GM12878 (cell line): ENCODE measurements around the gene SRSF8. TPM values are rescaled to one million over a fixed set of nuclear protein-coding genes. Genes with fewer than 3 reads are reported as not detected.

ENCODE experiments used
- CBFB ChIP-seq: IDR thresholded peaks from 2 replicates; pipeline ENCODE4 v1.6.1; 2016; ENCODE audit warnings: antibody characterized with exemption, low read depth
- CBX3 ChIP-seq: fragments of 200-600 bp; sonication (generic); IDR thresholded peaks from 2 replicates; pipeline ENCODE4 v1.6.1; 2016; ENCODE audit warnings: low read depth, borderline replicate concordance
- CEBPB ChIP-seq, 2 experiments: fragments of 150-350 bp in 1 of 2; IDR thresholded peaks; 2 replicates each; pipeline ENCODE4 v1.6.1; 2012 to 2014; ENCODE audit warnings: low read depth in 2 of 2, low read length in 2 of 2, borderline replicate concordance in 1 of 2, inconsistent platforms in 1 of 2
- CHD1 ChIP-seq: IDR thresholded peaks from 2 replicates; pipeline ENCODE4 v1.6.1; 2012; ENCODE audit warnings: low read depth, low read length, improper control_type of control experiment
- CREB1 ChIP-seq: IDR thresholded peaks from 2 replicates; pipeline ENCODE4 v1.6.1; 2012; ENCODE audit warnings: low read depth, mild to moderate bottlenecking, inconsistent platforms
- CUX1 ChIP-seq: IDR thresholded peaks from 2 replicates; pipeline ENCODE4 v1.6.1; 2012; ENCODE audit warnings: improper control_type of control experiment, low read depth, low read length; ENCODE audit not compliant: insufficient replicate concordance
- DPF2 ChIP-seq: fragments of 450-650 bp; IDR thresholded peaks from 2 replicates; pipeline ENCODE4 v1.6.1; 2017; ENCODE audit warnings: mild to moderate bottlenecking
- EGR1 ChIP-seq, 2 experiments: IDR thresholded peaks; 1 replicate in 1 of 2; 2 replicates in 1 of 2; pipeline ENCODE4 v1.6.1; 2011 to 2012; ENCODE audit warnings: low read depth in 2 of 2, low read length in 2 of 2, borderline replicate concordance in 1 of 2, mild to moderate bottlenecking in 1 of 2, moderate library complexity in 1 of 2
- ESRRA ChIP-seq: IDR thresholded peaks from 2 replicates; pipeline ENCODE4 v1.6.1; 2012; ENCODE audit warnings: mild to moderate bottlenecking, low read length, improper control_type of control experiment
- EZH2 ChIP-seq: IDR thresholded peaks from 2 replicates; pipeline ENCODE4 v1.6.1; 2012; ENCODE audit warnings: low read depth, mild to moderate bottlenecking, control low read depth, inconsistent platforms, low read length, borderline replicate concordance; ENCODE audit not compliant: control insufficient read depth
- FOS ChIP-seq: IDR thresholded peaks from 3 replicates; pipeline ENCODE4 v1.6.1; 2011; ENCODE audit warnings: borderline replicate concordance; ENCODE audit not compliant: insufficient read length; ENCODE audit errors: extremely low read depth
- FOXM1 ChIP-seq: IDR thresholded peaks from 2 replicates; pipeline ENCODE4 v1.6.1; 2012; ENCODE audit warnings: low read depth, mild to moderate bottlenecking, inconsistent platforms, low read length, moderate library complexity
- HCFC1 ChIP-seq: fragments of 150-350 bp; IDR thresholded peaks from 2 replicates; pipeline ENCODE4 v1.6.1; 2014; ENCODE audit warnings: low read length
- MYC ChIP-seq: IDR thresholded peaks from 2 replicates; pipeline ENCODE4 v1.6.1; 2011; ENCODE audit warnings: mild to moderate bottlenecking, low read length, moderate library complexity, inconsistent platforms; ENCODE audit not compliant: insufficient read depth, insufficient replicate concordance, insufficient read length, severe bottlenecking
- NFYB ChIP-seq: IDR thresholded peaks from 2 replicates; pipeline ENCODE4 v1.6.1; 2011; ENCODE audit warnings: low read depth, mild to moderate bottlenecking, low read length, improper control_type of control experiment, moderate library complexity; ENCODE audit not compliant: insufficient read depth
- NRF1 ChIP-seq: conservative IDR thresholded peaks from 2 replicates; pipeline ENCODE4 v1.6.1; 2011; ENCODE audit warnings: mild to moderate bottlenecking, low read depth, low read length, improper control_type of control experiment
- RAD51 ChIP-seq: fragments of 450-650 bp; IDR thresholded peaks from 2 replicates; pipeline ENCODE4 v1.6.1; 2016; ENCODE audit warnings: moderate library complexity, mild to moderate bottlenecking, inconsistent platforms
- SREBF1 ChIP-seq: IDR thresholded peaks from 2 replicates; pipeline ENCODE4 v1.6.1; 2012; ENCODE audit warnings: mild to moderate bottlenecking, low read length
- TCF7 ChIP-seq: IDR thresholded peaks from 2 replicates; pipeline ENCODE4 v1.6.1; 2014; ENCODE audit warnings: antibody characterized with exemption, borderline replicate concordance
- WRNIP1 ChIP-seq: IDR thresholded peaks from 2 replicates; pipeline ENCODE4 v1.6.1; 2011; ENCODE audit warnings: low read depth, low read length, improper control_type of control experiment, borderline replicate concordance
- ZNF217 ChIP-seq: fragments of 450-650 bp; IDR thresholded peaks from 2 replicates; pipeline ENCODE4 v1.6.1; 2017; ENCODE audit warnings: antibody characterized with exemption, mild to moderate bottlenecking
- ZSCAN29 ChIP-seq: fragments of 450-650 bp; IDR thresholded peaks from 2 replicates; pipeline ENCODE4 v1.6.1; 2017; ENCODE audit warnings: mild to moderate bottlenecking, moderate library complexity
- polyA plus RNA-seq, 11 experiments: library from polyadenylated mRNA; depleted of rRNA in 4 of 11; unstranded in 6 of 11; stranded (reverse) in 5 of 11; fragments of >200 nt; fragmentation: Nextera tagmentation in 4 of 11; fragmentation: Illumina TruSeq in 1 of 11; extraction: Ambion mirVana in 4 of 11; extraction: Trizol in 1 of 11; gene quantifications; 1 replicate in 1 of 11; 2 replicates in 10 of 11; pipeline versions ENCODE4 v1.2.1 to v1.2.3, GENCODE V29; 2011 to 2016; ENCODE audit warnings: inconsistent platforms in 2 of 11, missing spikeins in 2 of 11, low read depth in 1 of 11
- total RNA-seq, 4 experiments: library from RNA; depleted of rRNA in 3 of 4; stranded (reverse); fragments of >200 nt in 3 of 4; fragmentation: Illumina TruSeq in 1 of 4; extraction: Trizol in 1 of 4; gene quantifications; 2 replicates each; pipeline versions ENCODE4 v1.2.1 to v1.2.3, GENCODE V29; 2013 to 2021
- TF ChIP-seq, protein P1 (sequence below): fragments of 450-650 bp; IDR thresholded peaks from 2 replicates; pipeline ENCODE4 v1.6.1; 2014; ENCODE audit warnings: mild to moderate bottlenecking
- TF ChIP-seq, protein P2 (sequence below): IDR thresholded peaks from 2 replicates; pipeline ENCODE4 v1.6.1; 2011; ENCODE audit warnings: mild to moderate bottlenecking, low read depth, low read length, moderate library complexity; ENCODE audit not compliant: insufficient replicate concordance

Gene SRSF8
- total and polyA plus RNA-seq, 10 of the 15 experiments (the other 5 are each of a cell fraction or from before 2014, with no cell fraction given) = 14.2 to 43.1 (median 27.1) TPM

DNA sequence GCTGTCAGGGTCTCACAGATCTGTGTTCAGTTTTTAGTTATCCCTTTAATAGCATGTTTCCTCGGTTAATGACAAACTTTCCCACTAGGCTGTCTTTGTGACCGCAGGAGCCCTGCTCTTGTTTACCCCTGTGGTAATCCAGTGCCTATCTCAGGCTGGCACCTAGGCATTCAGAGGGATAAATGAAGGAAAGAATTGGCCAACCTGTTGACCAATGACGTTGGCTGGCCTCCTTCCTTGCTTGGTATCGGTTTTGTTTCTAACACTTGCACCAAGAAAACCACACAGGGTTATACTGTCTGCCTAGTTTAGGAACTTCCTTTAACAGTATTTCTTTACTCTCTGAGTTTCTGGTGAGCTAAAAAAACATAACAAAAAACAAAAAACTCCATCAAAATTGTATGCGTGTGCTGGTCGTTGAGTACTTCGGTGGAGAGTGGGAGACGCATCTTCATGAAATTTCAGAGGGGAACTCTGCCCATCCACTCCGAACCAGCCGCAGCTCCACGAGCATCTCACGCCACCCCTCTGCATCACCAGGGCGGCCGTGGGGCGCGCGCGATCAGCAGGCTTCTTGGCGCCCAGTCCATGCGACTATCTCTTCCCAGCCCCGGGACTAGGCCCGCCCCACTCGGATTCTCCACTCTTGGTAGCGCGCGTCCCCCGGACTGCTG lies 22.4 kb downstream of the SRSF8 start (continued):
- 0 out of 2 replicates have a peak, but pooled peaks have one; percentile 12 for TF ChIP-seq CREB1
- TF ChIP-seq FOS = no peak
- peak; percentile 21; the same call in 1 of the 2 replicates for TF ChIP-seq CBFB
- no peak for TF ChIP-seq EZH2
- no peak for TF ChIP-seq TCF7
- no peak for TF ChIP-seq MYC
- no peak for TF ChIP-seq EGR1 (IDR thresholded peaks at IDR 0.05; ENCODE audit: borderline replicate concordance in 1 of 2, low read depth in 2 of 2, low read length in 2 of 2)
- TF ChIP-seq RAD51 = no peak
- TF ChIP-seq CEBPB (IDR thresholded peaks at IDR 0.05; ENCODE audit: borderline replicate concordance in 1 of 2, low read depth in 2 of 2, low read length in 2 of 2) = no peak
- TF ChIP-seq DPF2 = no peak; the same call in 1 of the 2 replicates
- no peak for TF ChIP-seq HCFC1
- no peak for TF ChIP-seq CUX1
- no peak for TF ChIP-seq ZSCAN29
- peak; percentile 74 for TF ChIP-seq NFYB
- TF ChIP-seq NRF1 = no peak
- TF ChIP-seq WRNIP1 = no peak
- no peak for TF ChIP-seq CHD1
- 0 out of 2 replicates have a peak, but pooled peaks have one; percentile 25 for TF ChIP-seq FOXM1
- no peak for TF ChIP-seq CBX3
- TF ChIP-seq, protein P1, sequence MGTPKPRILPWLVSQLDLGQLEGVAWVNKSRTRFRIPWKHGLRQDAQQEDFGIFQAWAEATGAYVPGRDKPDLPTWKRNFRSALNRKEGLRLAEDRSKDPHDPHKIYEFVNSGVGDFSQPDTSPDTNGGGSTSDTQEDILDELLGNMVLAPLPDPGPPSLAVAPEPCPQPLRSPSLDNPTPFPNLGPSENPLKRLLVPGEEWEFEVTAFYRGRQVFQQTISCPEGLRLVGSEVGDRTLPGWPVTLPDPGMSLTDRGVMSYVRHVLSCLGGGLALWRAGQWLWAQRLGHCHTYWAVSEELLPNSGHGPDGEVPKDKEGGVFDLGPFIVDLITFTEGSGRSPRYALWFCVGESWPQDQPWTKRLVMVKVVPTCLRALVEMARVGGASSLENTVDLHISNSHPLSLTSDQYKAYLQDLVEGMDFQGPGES = no peak
- TF ChIP-seq ZNF217 = no peak
- TF ChIP-seq ESRRA = no peak
- TF ChIP-seq, protein P2, sequence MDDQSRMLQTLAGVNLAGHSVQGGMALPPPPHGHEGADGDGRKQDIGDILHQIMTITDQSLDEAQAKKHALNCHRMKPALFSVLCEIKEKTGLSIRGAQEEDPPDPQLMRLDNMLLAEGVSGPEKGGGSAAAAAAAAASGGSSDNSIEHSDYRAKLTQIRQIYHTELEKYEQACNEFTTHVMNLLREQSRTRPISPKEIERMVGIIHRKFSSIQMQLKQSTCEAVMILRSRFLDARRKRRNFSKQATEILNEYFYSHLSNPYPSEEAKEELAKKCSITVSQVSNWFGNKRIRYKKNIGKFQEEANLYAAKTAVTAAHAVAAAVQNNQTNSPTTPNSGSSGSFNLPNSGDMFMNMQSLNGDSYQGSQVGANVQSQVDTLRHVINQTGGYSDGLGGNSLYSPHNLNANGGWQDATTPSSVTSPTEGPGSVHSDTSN = no peak
- TF ChIP-seq SREBF1 = no peak
